ENCODE data around the gene IQCN. TPM values are rescaled to one million over a fixed set of nuclear protein-coding genes. Genes with fewer than 3 reads are reported as not detected.

The IQCN gene
- total RNA-seq, 2 donors from 2014 or later = 0.52 to 1.5 TPM

DNA sequence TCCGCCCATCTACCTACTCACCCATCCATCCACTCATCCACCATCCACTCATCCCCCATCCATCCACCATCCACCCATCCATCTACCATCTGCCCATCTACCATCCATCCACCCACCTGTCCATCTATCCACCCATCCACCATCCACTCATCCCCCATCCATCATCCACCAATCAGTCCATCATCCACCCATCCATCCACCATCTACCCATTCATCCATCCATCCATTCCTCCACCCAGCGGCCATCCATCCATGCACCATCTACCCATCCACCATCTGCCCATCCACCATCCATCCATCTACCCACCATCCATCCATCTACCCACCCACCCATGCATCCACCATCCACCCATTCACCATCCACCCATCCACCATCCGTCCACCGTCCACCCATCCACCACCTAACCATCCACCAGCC is 20.8 kb upstream of the IQCN start:
- peaks cover 0 to 33% of the 10 kb centered on the region in 2 donors for H3K4me1 ChIP-seq
- H3K9me3 ChIP-seq = no peaks in the 10 kb centered on the region
- H3K27ac ChIP-seq = no peak overlapping the region
- no peaks in the 10 kb centered on the region for H3K27me3 ChIP-seq
- H3K36me3 ChIP-seq = no peaks in the 10 kb centered on the region
- TF ChIP-seq, protein P1, sequence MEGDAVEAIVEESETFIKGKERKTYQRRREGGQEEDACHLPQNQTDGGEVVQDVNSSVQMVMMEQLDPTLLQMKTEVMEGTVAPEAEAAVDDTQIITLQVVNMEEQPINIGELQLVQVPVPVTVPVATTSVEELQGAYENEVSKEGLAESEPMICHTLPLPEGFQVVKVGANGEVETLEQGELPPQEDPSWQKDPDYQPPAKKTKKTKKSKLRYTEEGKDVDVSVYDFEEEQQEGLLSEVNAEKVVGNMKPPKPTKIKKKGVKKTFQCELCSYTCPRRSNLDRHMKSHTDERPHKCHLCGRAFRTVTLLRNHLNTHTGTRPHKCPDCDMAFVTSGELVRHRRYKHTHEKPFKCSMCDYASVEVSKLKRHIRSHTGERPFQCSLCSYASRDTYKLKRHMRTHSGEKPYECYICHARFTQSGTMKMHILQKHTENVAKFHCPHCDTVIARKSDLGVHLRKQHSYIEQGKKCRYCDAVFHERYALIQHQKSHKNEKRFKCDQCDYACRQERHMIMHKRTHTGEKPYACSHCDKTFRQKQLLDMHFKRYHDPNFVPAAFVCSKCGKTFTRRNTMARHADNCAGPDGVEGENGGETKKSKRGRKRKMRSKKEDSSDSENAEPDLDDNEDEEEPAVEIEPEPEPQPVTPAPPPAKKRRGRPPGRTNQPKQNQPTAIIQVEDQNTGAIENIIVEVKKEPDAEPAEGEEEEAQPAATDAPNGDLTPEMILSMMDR (IDR thresholded peaks at IDR 0.05) = no peak
- no peak for DNase-seq (ENCODE audit: low spot score)
- H3K4me3 ChIP-seq = no peak overlapping the region

DNA sequence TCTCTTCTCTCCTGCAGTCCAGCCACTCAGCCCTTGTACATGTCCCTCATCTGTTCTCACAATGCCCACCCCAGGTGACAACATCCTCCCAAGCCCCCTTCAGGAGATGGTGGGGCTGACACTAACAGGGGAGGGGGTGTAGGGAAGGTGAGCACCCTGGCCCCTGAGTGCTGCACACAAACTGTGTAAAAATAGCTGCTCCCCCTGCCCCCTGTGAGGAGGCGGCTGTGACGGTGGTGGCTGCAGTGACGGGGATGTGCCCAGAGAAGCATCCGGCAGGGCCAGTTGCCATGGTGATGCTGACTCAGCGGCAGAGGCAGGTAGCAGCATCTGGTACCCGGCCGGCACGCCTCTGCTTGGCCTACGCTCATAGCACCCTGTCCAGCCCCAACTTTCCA is 20.2 kb upstream of the IQCN start:
- Histone ChIP-seq H3K4me3 (no peak overlapping the region), H3K9me3 (no peaks in the 10 kb centered on the region), H3K4me1 (peaks cover 0 to 33% of the 10 kb centered on the region in 2 donors), H3K27ac (peak overlapping the region; percentile 99 to 100), H3K36me3 (no peaks in the 10 kb centered on the region), H3K27me3 (no peaks in the 10 kb centered on the region)
- TF ChIP-seq, protein P1 (IDR thresholded peaks at IDR 0.05) = no peak
- no peak for DNase-seq (ENCODE audit: low spot score)

DNA sequence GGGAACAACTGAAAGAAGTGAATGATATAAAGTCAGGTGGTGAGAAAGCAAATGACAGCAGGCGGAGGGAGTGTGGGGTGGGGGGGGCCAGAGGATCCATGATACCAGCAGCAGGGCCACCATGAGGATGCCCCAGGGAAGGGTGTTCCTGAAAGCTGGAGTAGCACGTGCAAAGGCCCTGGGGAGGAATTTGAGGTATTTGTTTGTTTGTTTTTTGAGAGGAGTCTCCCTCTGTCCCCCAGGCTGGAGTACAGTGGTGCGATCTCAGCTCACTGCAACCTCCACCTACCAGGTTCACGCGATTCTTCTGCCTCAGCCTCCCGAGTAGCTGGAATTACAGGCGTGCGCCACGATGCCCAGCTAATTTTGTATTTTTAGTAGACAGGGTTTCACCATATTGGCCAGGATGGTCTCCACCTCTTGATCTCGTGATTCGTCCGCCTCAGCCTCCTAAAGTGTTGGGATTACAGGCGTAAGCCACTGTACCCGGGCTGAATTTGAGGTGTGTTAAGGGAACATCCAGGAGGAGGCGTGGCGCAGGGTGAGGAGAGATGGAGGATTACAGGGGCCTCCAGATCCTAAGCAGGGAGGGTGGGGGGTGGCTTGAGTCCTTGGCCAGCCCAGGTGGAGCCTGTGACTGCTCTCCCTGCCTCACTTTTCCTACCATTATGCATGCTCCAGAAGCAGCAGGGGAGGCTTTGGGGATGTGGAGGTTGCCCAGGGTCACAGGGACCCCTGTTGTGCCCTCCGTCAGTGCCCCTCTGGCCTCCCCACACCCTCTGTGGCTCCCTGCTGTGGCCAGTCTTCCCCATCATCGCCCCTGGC is 19.6 kb upstream of the IQCN start:
- Histone ChIP-seq H3K36me3 (no peaks in the 10 kb centered on the region), H3K27ac (peak overlapping the region; percentile 99 to 100), H3K4me3 (peak overlapping the region in 1 of 2 donors; percentile 61), H3K9me3 (no peaks in the 10 kb centered on the region), H3K4me1 (peaks cover 0 to 33% of the 10 kb centered on the region in 2 donors), H3K27me3 (no peaks in the 10 kb centered on the region)
- TF ChIP-seq, protein P1 (IDR thresholded peaks at IDR 0.05) = no peak
- no peak for DNase-seq (ENCODE audit: low spot score)

DNA sequence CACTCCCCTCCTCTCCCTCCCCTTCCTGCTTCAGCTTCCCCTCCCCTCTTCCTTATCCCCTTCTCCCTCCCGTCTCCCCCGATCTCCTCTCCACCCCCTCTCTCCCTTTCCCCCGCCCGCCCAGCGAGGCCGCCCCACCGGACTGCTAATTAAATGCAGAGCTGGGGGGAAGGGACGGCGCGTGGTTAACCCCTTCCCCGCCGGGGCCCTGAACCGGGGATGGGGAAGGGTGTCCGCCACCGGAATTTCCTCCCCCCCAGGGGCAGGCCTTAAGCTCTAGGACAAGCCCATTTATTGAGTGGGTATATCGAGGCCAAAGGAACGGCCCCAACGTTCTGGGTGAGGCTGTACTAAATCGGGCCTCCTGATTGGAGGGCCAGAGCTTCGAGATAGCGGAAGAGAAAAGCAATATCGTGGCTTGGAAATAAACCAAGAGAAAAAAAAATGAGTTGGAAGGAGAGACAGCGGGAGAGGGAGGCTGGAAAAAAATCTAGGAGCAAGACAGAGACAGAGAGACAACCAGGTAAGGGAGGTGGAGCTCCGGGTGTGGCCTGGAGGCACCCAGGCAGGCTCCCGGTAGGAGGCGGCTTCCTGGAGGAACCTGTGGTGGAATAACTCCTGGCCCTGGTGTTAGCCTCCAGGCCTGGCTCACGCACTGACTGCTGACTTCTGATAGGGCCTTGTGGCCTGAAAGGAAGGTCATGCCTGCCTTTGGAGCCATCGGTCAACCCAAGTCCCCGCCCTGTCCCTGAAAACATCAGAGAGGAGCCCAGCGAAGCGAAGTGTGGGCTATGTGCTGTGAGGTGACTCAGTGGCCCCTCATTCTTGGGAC is 18.8 kb upstream of the IQCN start:
- Histone ChIP-seq H3K4me3 (peak overlapping the region; percentile 61 to 69), H3K36me3 (no peaks in the 10 kb centered on the region), H3K4me1 (peaks cover 0 to 33% of the 10 kb centered on the region in 2 donors), H3K27ac (peak overlapping the region; percentile 99 to 100), H3K9me3 (no peaks in the 10 kb centered on the region), H3K27me3 (no peaks in the 10 kb centered on the region)
- DNase-seq (ENCODE audit: low spot score) = peak; percentile 91
- TF ChIP-seq, protein P1 (IDR thresholded peaks at IDR 0.05) = no peak

DNA sequence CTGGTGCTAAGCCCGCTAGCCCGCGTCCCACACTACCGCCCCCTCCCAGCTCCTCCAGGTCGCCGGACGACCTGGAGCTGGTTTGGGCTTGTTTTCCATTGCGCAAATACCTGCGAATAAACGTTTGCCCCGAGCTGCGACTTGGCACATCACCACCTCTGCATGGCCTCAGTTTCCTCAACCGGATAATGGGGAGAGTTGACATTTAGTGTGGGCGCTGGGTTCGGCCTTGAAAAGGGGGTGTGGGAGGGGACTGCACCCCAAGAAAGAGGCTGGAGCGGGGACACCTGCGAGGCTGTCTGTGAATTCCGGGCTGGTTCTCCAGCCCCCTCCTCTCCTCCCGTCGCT is 18.2 kb upstream of the IQCN start:
- Histone ChIP-seq H3K36me3 (no peaks in the 10 kb centered on the region), H3K27me3 (no peaks in the 10 kb centered on the region), H3K9me3 (no peaks in the 10 kb centered on the region), H3K4me1 (peaks cover 0 to 33% of the 10 kb centered on the region in 2 donors), H3K4me3 (peak overlapping the region; percentile 61 to 69), H3K27ac (peak overlapping the region; percentile 99 to 100)
- TF ChIP-seq, protein P1 (IDR thresholded peaks at IDR 0.05) = no peak
- DNase-seq (ENCODE audit: low spot score) = no peak
